ENCODE results near the gene GPRC5C. TPM values are rescaled to one million over a fixed set of nuclear protein-coding genes. Genes with fewer than 3 reads are reported as not detected.
"Not testable (repeated sequence)": the region's sequence is repeated elsewhere in the genome, so short reads cannot be mapped to it uniquely, and the experiment has no call there.

GPRC5C gene
- total RNA-seq, 2 donors from 2014 or later = 57.0 to 73.4 TPM

DNA sequence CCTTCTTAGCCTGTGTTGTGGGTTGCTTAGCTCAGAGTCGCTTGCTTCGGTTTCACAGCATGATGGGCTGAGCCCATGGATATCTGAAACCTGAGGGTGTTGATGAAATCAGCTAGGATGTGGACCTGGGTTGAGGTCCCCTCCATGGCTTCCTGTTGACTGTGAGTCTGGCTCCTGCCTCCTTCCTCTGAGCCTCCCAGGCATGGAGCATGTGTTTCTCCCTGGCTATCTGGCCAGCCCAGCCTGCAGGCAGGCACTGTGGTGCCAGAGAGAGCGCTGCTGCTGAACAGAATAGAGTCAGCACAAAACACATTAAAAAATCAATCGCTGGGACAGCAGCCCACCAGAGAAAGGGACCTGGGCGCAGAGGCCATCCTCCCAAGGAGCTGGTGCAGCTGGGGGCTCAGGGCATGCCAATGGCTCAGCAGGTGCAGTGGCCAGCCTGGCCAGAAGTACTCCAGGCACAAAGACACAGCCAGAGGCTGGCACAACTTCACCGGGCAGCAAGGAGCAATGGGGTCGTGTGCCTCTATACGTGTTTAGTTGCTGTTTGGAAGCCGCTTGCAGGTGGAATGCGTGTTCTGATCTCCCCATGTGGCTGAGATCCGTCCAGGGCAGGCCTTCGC, 28.3 kb upstream of the GPRC5C start:
- TF ChIP-seq CTCF (conservative IDR thresholded peaks at IDR 0.05) = no peak
- H3K4me3 ChIP-seq (ENCODE audit: low read length) = no peak overlapping the region
- H3K9ac ChIP-seq (ENCODE audit: extremely low read depth, low read length, poor library complexity, severe bottlenecking) = no peak overlapping the region
- DNase-seq = peak; percentile 73
- peaks cover 7% of the 10 kb centered on the region for H3K4me1 ChIP-seq (ENCODE audit: control insufficient read depth, insufficient read depth, low read length)
- Mint-ChIP-seq H3K27me3 (ENCODE audit: insufficient read depth) (peaks cover 6% of the 10 kb centered on the region), H3K9me3 (no peaks in the 10 kb centered on the region), H3K4me3 (no peak overlapping the region), H3K4me1 (peaks cover 13% of the 10 kb centered on the region), H3K27ac (no peak overlapping the region), H3K36me3 (ENCODE audit: low read depth) (no peaks in the 10 kb centered on the region)
- WGBS, 2 experiments (ENCODE audit: insufficient coverage in 1 of 2, insufficient read length in 1 of 2) = 75 to 78% methylated on average over 10 to 12 of the region's 12 CpGs
- no peaks in the 10 kb centered on the region for H3K27me3 ChIP-seq (ENCODE audit: control insufficient read depth, insufficient read depth, low read length, poor library complexity, severe bottlenecking)
- H3K9me3 ChIP-seq (ENCODE audit: control insufficient read depth, low read length) = no peaks in the 10 kb centered on the region
- no peak overlapping the region for H3K27ac ChIP-seq (ENCODE audit: low read depth, low read length)
- no peaks in the 10 kb centered on the region for H3K36me3 ChIP-seq (ENCODE audit: control insufficient read depth, insufficient read depth, low read length)

DNA sequence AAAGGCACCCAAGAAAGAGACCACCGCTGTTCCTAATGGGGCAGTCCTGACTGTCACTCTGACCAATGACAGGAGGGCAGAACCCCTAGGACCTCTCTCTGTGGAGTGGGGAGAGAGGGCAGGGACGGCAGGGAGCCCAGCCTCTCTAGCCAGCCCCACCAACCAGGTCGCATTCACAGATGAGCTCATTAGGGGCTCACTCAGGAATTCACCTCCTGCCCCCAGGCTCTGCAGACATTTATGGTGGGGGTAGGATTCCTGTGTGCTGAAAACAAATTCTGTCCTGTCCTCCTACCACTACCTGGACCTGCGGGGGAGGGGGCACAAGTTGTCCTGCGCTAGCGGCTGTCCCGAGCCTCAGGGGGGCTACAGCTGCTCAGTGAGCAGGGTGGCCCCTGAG, 27.7 kb upstream of the GPRC5C start:
- no peak overlapping the region for H3K27ac ChIP-seq (ENCODE audit: low read depth, low read length)
- no peak overlapping the region for H3K27ac Mint-ChIP-seq
- H3K9me3 Mint-ChIP-seq = no peaks in the 10 kb centered on the region
- DNase-seq = peak; percentile 84
- H3K4me1 Mint-ChIP-seq = peaks cover 13% of the 10 kb centered on the region
- no peak for TF ChIP-seq CTCF (conservative IDR thresholded peaks at IDR 0.05)
- H3K9me3 ChIP-seq (ENCODE audit: control insufficient read depth, low read length) = no peaks in the 10 kb centered on the region
- no peak overlapping the region for H3K4me3 ChIP-seq (ENCODE audit: low read length)
- H3K4me3 Mint-ChIP-seq = no peak overlapping the region
- H3K27me3 ChIP-seq (ENCODE audit: control insufficient read depth, insufficient read depth, low read length, poor library complexity, severe bottlenecking) = no peaks in the 10 kb centered on the region
- WGBS, 2 experiments (ENCODE audit: insufficient coverage in 1 of 2, insufficient read length in 1 of 2) = 0 to 72% methylated on average over 1 to 6 of the region's 7 CpGs
- H3K9ac ChIP-seq (ENCODE audit: extremely low read depth, low read length, poor library complexity, severe bottlenecking) = no peak overlapping the region
- peaks cover 7% of the 10 kb centered on the region for H3K4me1 ChIP-seq (ENCODE audit: control insufficient read depth, insufficient read depth, low read length)
- no peaks in the 10 kb centered on the region for H3K36me3 Mint-ChIP-seq (ENCODE audit: low read depth)
- peaks cover 5% of the 10 kb centered on the region for H3K27me3 Mint-ChIP-seq (ENCODE audit: insufficient read depth)
- H3K36me3 ChIP-seq (ENCODE audit: control insufficient read depth, insufficient read depth, low read length) = no peaks in the 10 kb centered on the region

- H3K36me3 ChIP-seq (ENCODE audit: control insufficient read depth, insufficient read depth, low read length) = no peaks in the 10 kb centered on the region
- 86% methylated on average over 5 of the region's 6 CpGs; no CpG with 5 or more reads in 1 of the 2 experiments for WGBS, 2 experiments (ENCODE audit: insufficient coverage in 1 of 2, insufficient read length in 1 of 2)
- no peak overlapping the region for H3K4me3 Mint-ChIP-seq
Observed at GRCh38 chr17:74404789-74405188, 27.1 kb upstream of the GPRC5C start.

GRCh38 chr17:74405311-74405710, 26.6 kb upstream of the GPRC5C start:
- not testable (repeated sequence) for H3K27me3 Mint-ChIP-seq (ENCODE audit: insufficient read depth); H3K36me3 ChIP-seq (ENCODE audit: control insufficient read depth, insufficient read depth, low read length); H3K4me3 ChIP-seq (ENCODE audit: low read length); H3K36me3 Mint-ChIP-seq (ENCODE audit: low read depth); H3K27ac ChIP-seq (ENCODE audit: low read depth, low read length); H3K27ac Mint-ChIP-seq; H3K9ac ChIP-seq (ENCODE audit: extremely low read depth, low read length, poor library complexity, severe bottlenecking); H3K9me3 Mint-ChIP-seq; DNase-seq; H3K4me3 Mint-ChIP-seq; H3K27me3 ChIP-seq (ENCODE audit: control insufficient read depth, insufficient read depth, low read length, poor library complexity, severe bottlenecking); H3K9me3 ChIP-seq (ENCODE audit: control insufficient read depth, low read length); H3K4me1 ChIP-seq (ENCODE audit: control insufficient read depth, insufficient read depth, low read length)
- WGBS, 2 experiments (ENCODE audit: insufficient coverage in 1 of 2, insufficient read length in 1 of 2) = 93 to 100% methylated on average over 3 to 5 of the region's 5 CpGs
- H3K4me1 Mint-ChIP-seq = peaks cover 13% of the 10 kb centered on the region

More at GRCh38 chr17:74404789-74405188, 27.1 kb upstream of the GPRC5C start:
- Histone ChIP-seq H3K9ac (ENCODE audit: extremely low read depth, low read length, poor library complexity, severe bottlenecking) (no peak overlapping the region), H3K27me3 (ENCODE audit: control insufficient read depth, insufficient read depth, low read length, poor library complexity, severe bottlenecking) (no peaks in the 10 kb centered on the region), H3K27ac (ENCODE audit: low read depth, low read length) (no peak overlapping the region), H3K4me1 (ENCODE audit: control insufficient read depth, insufficient read depth, low read length) (peaks cover 7% of the 10 kb centered on the region), H3K9me3 (ENCODE audit: control insufficient read depth, low read length) (no peaks in the 10 kb centered on the region), H3K4me3 (ENCODE audit: low read length) (no peak overlapping the region)
- H3K27ac Mint-ChIP-seq = no peak overlapping the region
- peaks cover 5% of the 10 kb centered on the region for H3K27me3 Mint-ChIP-seq (ENCODE audit: insufficient read depth)
- no peaks in the 10 kb centered on the region for H3K36me3 Mint-ChIP-seq (ENCODE audit: low read depth)
- H3K9me3 Mint-ChIP-seq = no peaks in the 10 kb centered on the region
- DNase-seq = no peak
- no peak for TF ChIP-seq CTCF (conservative IDR thresholded peaks at IDR 0.05)
- peaks cover 13% of the 10 kb centered on the region for H3K4me1 Mint-ChIP-seq
